SHP77 treated with DMSO at 0.1 percent for 48 hours (cell line): ENCODE data around the gene CNTN5.

Experiments used
- DNase-seq: peaks from one replicate; lab custom pipeline; 2025; lab: John Stamatoyannopoulos, UW

Gene CNTN5

GRCh38 chr11:99630629-99631028 lies 609.9 kb downstream of the CNTN5 start:
- DNase-seq, result no peak

GRCh38 chr11:99631618-99632017 lies 610.9 kb downstream of the CNTN5 start:
- no peak for DNase-seq

- no peak for DNase-seq
Observed at GRCh38 chr11:99632969-99633368, 612.2 kb downstream of the CNTN5 start.

GRCh38 chr11:99634581-99634980 lies 613.8 kb downstream of the CNTN5 start:
- DNase-seq, result no peak

GRCh38 chr11:99638073-99638553 lies 617.4 kb downstream of the CNTN5 start:
- no peak for DNase-seq

GRCh38 chr11:99640671-99641070 lies 619.9 kb downstream of the CNTN5 start:
- DNase-seq, result no peak

GRCh38 chr11:99645934-99646333 lies 625.2 kb downstream of the CNTN5 start:
- DNase-seq, result no peak

- DNase-seq, result no peak
Observed at GRCh38 chr11:99670067-99670676, 649.4 kb downstream of the CNTN5 start.

- DNase-seq, result no peak
Observed at GRCh38 chr11:99671808-99672409, 651.2 kb downstream of the CNTN5 start.

- no peak for DNase-seq
Observed at GRCh38 chr11:99676292-99676691, 655.5 kb downstream of the CNTN5 start.

GRCh38 chr11:99682171-99682570 lies 661.4 kb downstream of the CNTN5 start:
- DNase-seq, result no peak

- no peak for DNase-seq
Observed at GRCh38 chr11:99682646-99683045, 661.9 kb downstream of the CNTN5 start.

GRCh38 chr11:99683933-99684332 lies 663.2 kb downstream of the CNTN5 start:
- DNase-seq, result no peak

- DNase-seq, result no peak
Observed at GRCh38 chr11:99686838-99687237, 666.1 kb downstream of the CNTN5 start.

GRCh38 chr11:99687320-99687719 lies 666.6 kb downstream of the CNTN5 start:
- no peak for DNase-seq

- DNase-seq, result peak; percentile 57
Observed at GRCh38 chr11:99693941-99694492, 673.3 kb downstream of the CNTN5 start.

- no peak for DNase-seq
Observed at GRCh38 chr11:99695106-99695505, 674.4 kb downstream of the CNTN5 start.

GRCh38 chr11:99706848-99707247 lies 686.1 kb downstream of the CNTN5 start:
- no peak for DNase-seq

GRCh38 chr11:99708928-99709672 lies 688.4 kb downstream of the CNTN5 start:
- no peak for DNase-seq

GRCh38 chr11:99716302-99716701 lies 695.6 kb downstream of the CNTN5 start:
- no peak for DNase-seq

GRCh38 chr11:99718291-99718690 lies 697.5 kb downstream of the CNTN5 start:
- no peak for DNase-seq

GRCh38 chr11:99739464-99740089 lies 718.8 kb downstream of the CNTN5 start:
- peak; percentile 42 for DNase-seq
